K562 (cell line): ENCODE results near the gene ABHD16B. TPM values are rescaled to one million over a fixed set of nuclear protein-coding genes. Genes with fewer than 3 reads are reported as not detected.
A peak's percentile ranks its signal among the peaks of the same experiment; 100 is the strongest.

Experiments used
- ATF7 ChIP-seq: fragments of 450-650 bp; IDR thresholded peaks from 2 replicates; pipeline ENCODE4 v1.7.1; 2014; ENCODE audit warnings: mild to moderate bottlenecking, moderate library complexity
- CREM ChIP-seq: IDR thresholded peaks from 2 replicates; pipeline ENCODE4 v1.6.1; 2014; ENCODE audit warnings: antibody characterized with exemption, low read depth
- CTBP1 ChIP-seq: fragments of 450-650 bp; IDR thresholded peaks from 2 replicates; pipeline ENCODE4 v1.6.1; 2016; ENCODE audit warnings: borderline replicate concordance
- CTCFL ChIP-seq: IDR thresholded peaks from 2 replicates; pipeline ENCODE4 v1.6.1; 2011; ENCODE audit warnings: borderline replicate concordance, low read depth, mild to moderate bottlenecking, moderate library complexity, low read length; ENCODE audit not compliant: insufficient read depth, poor library complexity, severe bottlenecking
- CXXC5 ChIP-seq: fragments of 250-450 bp; sonication (Bioruptor Pico); IDR thresholded peaks from 2 replicates; pipeline ENCODE4 v1.8.0; 2022; ENCODE audit warnings: inconsistent platforms, mild to moderate bottlenecking, moderate library complexity
- ETV5 ChIP-seq: sonication (generic); formaldehyde crosslinking; IDR thresholded peaks from 2 replicates; pipeline ENCODE4 v1.4.0; 2020; ENCODE audit warnings: low read depth, mild to moderate bottlenecking, missing genetic modification reagents
- L3MBTL2 ChIP-seq: fragments of 450-650 bp; IDR thresholded peaks from 2 replicates; pipeline ENCODE4 v1.6.1; 2016; ENCODE audit warnings: mild to moderate bottlenecking, moderate library complexity
- MEIS2 ChIP-seq: fragments of 450-650 bp; IDR thresholded peaks from 2 replicates; pipeline ENCODE4 v1.6.1; 2014; ENCODE audit warnings: mild to moderate bottlenecking; ENCODE audit not compliant: partially characterized antibody
- RCOR1 ChIP-seq, 2 experiments: IDR thresholded peaks; 2 replicates each; pipeline ENCODE4 v1.6.1; 2012; ENCODE audit warnings: low read depth in 2 of 2, low read length in 2 of 2, borderline replicate concordance in 1 of 2, improper control_type of control experiment in 1 of 2
- SMARCA4 ChIP-seq: fragments of 450-650 bp; IDR thresholded peaks from 2 replicates; pipeline ENCODE4 v1.6.1; 2016
- SMC3 ChIP-seq: conservative IDR thresholded peaks from 2 replicates; pipeline ENCODE4 v1.6.1; 2011; ENCODE audit warnings: low read depth, low read length, improper control_type of control experiment; ENCODE audit not compliant: insufficient read depth
- TFE3 ChIP-seq: fragments of 450-650 bp; formaldehyde crosslinking; IDR thresholded peaks from 2 replicates; pipeline ENCODE4 v1.4.0; 2020; ENCODE audit warnings: mild to moderate bottlenecking, mixed read lengths
- TOE1 ChIP-seq, 2 experiments: fragments of 450-650 bp in 1 of 2; sonication (generic) in 1 of 2; formaldehyde crosslinking in 1 of 2; IDR thresholded peaks; 2 replicates each; pipeline versions ENCODE4 v1.7.1 to v1.8.0; 2016 to 2022; ENCODE audit warnings: borderline replicate concordance in 2 of 2, mild to moderate bottlenecking in 2 of 2, antibody characterized with exemption in 1 of 2, inconsistent platforms in 1 of 2, low read depth in 1 of 2, missing genetic modification reagents in 1 of 2, moderate library complexity in 1 of 2
- USF2 ChIP-seq: sonication (generic); formaldehyde crosslinking; IDR thresholded peaks from 2 replicates; pipeline ENCODE4 v1.5.0; 2020; ENCODE audit warnings: missing genetic modification reagents
- polyA plus RNA-seq, 8 experiments: library from polyadenylated mRNA; depleted of rRNA in 4 of 8; stranded (reverse) in 5 of 8; unstranded in 3 of 8; fragments of >200 nt; fragmentation: Nextera tagmentation in 2 of 8; fragmentation: Illumina TruSeq in 1 of 8; extraction: Ambion mirVana in 2 of 8; extraction: Trizol in 1 of 8; gene quantifications; 2 replicates each; pipeline versions ENCODE4 v1.2.1 to v1.2.3, GENCODE V29; 2011 to 2014; ENCODE audit warnings: inconsistent platforms in 1 of 8, missing spikeins in 1 of 8
- total RNA-seq, 7 experiments: library from RNA; depleted of rRNA in 6 of 7; stranded (reverse); fragments of >200 nt in 6 of 7; fragmentation: Illumina TruSeq in 2 of 7; extraction: Trizol in 2 of 7; gene quantifications; 2 replicates each; pipeline versions ENCODE4 v1.2.1 to v1.2.3, GENCODE V29; 2011 to 2021; ENCODE audit warnings: low replicate concordance in 1 of 7
- TF ChIP-seq, protein P1 (sequence below), 2 experiments: IDR thresholded peaks in 1 of 2; conservative IDR thresholded peaks in 1 of 2; 2 replicates each; pipeline ENCODE4 v1.6.1; 2016; ENCODE audit warnings: low read depth in 2 of 2, mild to moderate bottlenecking in 1 of 2, missing compliant biosample characterization in 1 of 2, missing genetic modification characterization in 1 of 2, moderate library complexity in 1 of 2
- TF ChIP-seq, protein P2 (sequence below): IDR thresholded peaks from 2 replicates; pipeline ENCODE4 v1.6.1; 2014; ENCODE audit warnings: antibody characterized with exemption

Gene ABHD16B
- total and polyA plus RNA-seq, 9 of the 15 experiments (the other 6 are each of a cell fraction or from before 2014, with no cell fraction given) = not detected

- TF ChIP-seq, protein P1, sequence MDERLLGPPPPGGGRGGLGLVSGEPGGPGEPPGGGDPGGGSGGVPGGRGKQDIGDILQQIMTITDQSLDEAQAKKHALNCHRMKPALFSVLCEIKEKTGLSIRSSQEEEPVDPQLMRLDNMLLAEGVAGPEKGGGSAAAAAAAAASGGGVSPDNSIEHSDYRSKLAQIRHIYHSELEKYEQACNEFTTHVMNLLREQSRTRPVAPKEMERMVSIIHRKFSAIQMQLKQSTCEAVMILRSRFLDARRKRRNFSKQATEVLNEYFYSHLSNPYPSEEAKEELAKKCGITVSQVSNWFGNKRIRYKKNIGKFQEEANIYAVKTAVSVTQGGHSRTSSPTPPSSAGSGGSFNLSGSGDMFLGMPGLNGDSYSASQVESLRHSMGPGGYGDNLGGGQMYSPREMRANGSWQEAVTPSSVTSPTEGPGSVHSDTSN (CRISPR knock-in tag; IDR thresholded peaks at IDR 0.05; ENCODE audit: low read depth) = no peak
- TF ChIP-seq, protein P1 (tag; conservative IDR thresholded peaks at IDR 0.05; ENCODE audit: low read depth) = 0 out of 2 replicates have a peak, but pooled peaks have one; percentile 29
- peak; percentile 48 for TF ChIP-seq MEIS2
- peak; percentile 31 for TF ChIP-seq CTCFL
- 0 out of 2 replicates have a peak, but pooled peaks have one; percentile 30 for TF ChIP-seq ATF7
- TF ChIP-seq CREM = peak; percentile 40; the same call in 1 of the 2 replicates
- TF ChIP-seq ETV5 (CRISPR knock-in tag) = peak; percentile 49; the same call in 1 of the 2 replicates
- peak; percentile 69 for TF ChIP-seq TFE3
- TF ChIP-seq CTBP1 = 0 out of 2 replicates have a peak, but pooled peaks have one; percentile 30
- peak; percentile 84 for TF ChIP-seq TOE1 (IDR thresholded peaks at IDR 0.05; ENCODE audit: borderline replicate concordance)
- TF ChIP-seq TOE1 (CRISPR knock-in tag; IDR thresholded peaks at IDR 0.05; ENCODE audit: borderline replicate concordance, low read depth) = no peak
- TF ChIP-seq SMARCA4 = 0 out of 2 replicates have a peak, but pooled peaks have one; percentile 32
- 0 out of 2 replicates have a peak, but pooled peaks have one; percentile 11 for TF ChIP-seq USF2 (CRISPR knock-in tag)
- 0 out of 2 replicates have a peak, but pooled peaks have one; percentile 52 for TF ChIP-seq SMC3
- peak; percentile 52; the same call in 1 of the 2 replicates for TF ChIP-seq CXXC5 (CRISPR knock-in tag)
- 0 out of 4 replicates have a peak, but pooled peaks of 1 of the 2 experiments have one; percentile 19 for TF ChIP-seq RCOR1 (IDR thresholded peaks at IDR 0.05; ENCODE audit: borderline replicate concordance in 1 of 2, low read depth in 2 of 2, low read length in 2 of 2)
- TF ChIP-seq L3MBTL2 = 0 out of 2 replicates have a peak, but pooled peaks have one; percentile 33
- TF ChIP-seq, protein P2, sequence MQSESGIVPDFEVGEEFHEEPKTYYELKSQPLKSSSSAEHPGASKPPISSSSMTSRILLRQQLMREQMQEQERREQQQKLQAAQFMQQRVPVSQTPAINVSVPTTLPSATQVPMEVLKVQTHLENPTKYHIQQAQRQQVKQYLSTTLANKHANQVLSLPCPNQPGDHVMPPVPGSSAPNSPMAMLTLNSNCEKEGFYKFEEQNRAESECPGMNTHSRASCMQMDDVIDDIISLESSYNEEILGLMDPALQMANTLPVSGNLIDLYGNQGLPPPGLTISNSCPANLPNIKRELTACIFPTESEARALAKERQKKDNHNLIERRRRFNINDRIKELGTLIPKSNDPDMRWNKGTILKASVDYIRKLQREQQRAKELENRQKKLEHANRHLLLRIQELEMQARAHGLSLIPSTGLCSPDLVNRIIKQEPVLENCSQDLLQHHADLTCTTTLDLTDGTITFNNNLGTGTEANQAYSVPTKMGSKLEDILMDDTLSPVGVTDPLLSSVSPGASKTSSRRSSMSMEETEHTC = peak; percentile 83
These were observed 41.9 kb upstream of the ABHD16B start (continued) for GRCh38 chr20:63819224-63819921.
